Spleen (tissue), 11 donors: ENCODE data around the gene ZNF569. TPM values are rescaled to one million over a fixed set of nuclear protein-coding genes. Genes with fewer than 3 reads are reported as not detected.
"Not testable (repeated sequence)": the region's sequence is repeated elsewhere in the genome, so short reads cannot be mapped to it uniquely, and the experiment has no call there.

Source experiments
- DNase-seq: peaks from one replicate; pipeline ENCODE4 v3.0.0-alpha.2; 2020
- H3K27ac ChIP-seq, 8 donors: fragments of 200-600 bp; sonication (generic) in 7 of 8; 1 replicate in 4 of 8; 2 replicates in 4 of 8; pipeline versions ENCODE4 v1.5.0 to v1.8.0; 2016 to 2021; ENCODE audit warnings: inconsistent platforms in 4 of 8, mild to moderate bottlenecking in 4 of 8, moderate library complexity in 1 of 8
- H3K27me3 ChIP-seq, 7 donors: fragments of 200-600 bp; sonication (generic) in 6 of 7; replicated peaks in 1 of 7; 1 replicate in 4 of 7; 2 replicates in 3 of 7; pipeline versions ENCODE4 v1.5.0 to v1.8.0; 2016 to 2021; ENCODE audit warnings: inconsistent platforms in 3 of 7, mild to moderate bottlenecking in 1 of 7
- H3K36me3 ChIP-seq, 6 donors: fragments of 200-600 bp; sonication (generic) in 5 of 6; 1 replicate in 4 of 6; 2 replicates in 2 of 6; pipeline versions ENCODE4 v1.5.0 to v1.8.0; 2016 to 2021; ENCODE audit warnings: inconsistent platforms in 2 of 6
- H3K4me1 ChIP-seq, 6 donors: fragments of 200-600 bp; sonication (generic) in 5 of 6; 1 replicate in 3 of 6; 2 replicates in 3 of 6; pipeline versions ENCODE4 v1.5.0 to v1.8.0; 2016 to 2021; ENCODE audit warnings: inconsistent platforms in 3 of 6
- H3K4me3 ChIP-seq, 8 donors: fragments of 200-600 bp; sonication (generic) in 7 of 8; 1 replicate in 4 of 8; 2 replicates in 4 of 8; pipeline versions ENCODE4 v1.5.0 to v1.8.0; 2016 to 2021; ENCODE audit warnings: inconsistent platforms in 4 of 8, mild to moderate bottlenecking in 4 of 8, moderate library complexity in 2 of 8
- H3K9me3 ChIP-seq, 8 donors: fragments of 200-600 bp; sonication (generic) in 7 of 8; 1 replicate in 4 of 8; 2 replicates in 4 of 8; pipeline versions ENCODE4 v1.5.0 to v1.8.0; 2016 to 2021; ENCODE audit warnings: inconsistent platforms in 4 of 8
- CTCF ChIP-seq, 11 experiments: fragments of 200-600 bp in 7 of 11; fragments of 450-650 bp in 4 of 11; sonication (generic) in 4 of 11; IDR thresholded peaks in 8 of 11; conservative IDR thresholded peaks in 3 of 11; 1 replicate in 7 of 11; 2 replicates in 4 of 11; pipeline versions ENCODE4 v1.4.0 to v1.8.0; 2016 to 2021; ENCODE audit warnings: antibody characterized with exemption in 11 of 11, inconsistent platforms in 4 of 11, mild to moderate bottlenecking in 1 of 11
- POLR2A ChIP-seq, 3 donors: fragments of 450-650 bp; IDR thresholded peaks; one replicate each; pipeline ENCODE4 v1.5.1; 2017; ENCODE audit warnings: antibody characterized with exemption in 3 of 3, mild to moderate bottlenecking in 1 of 3
- POLR2AphosphoS5 ChIP-seq, 3 donors: sonication (generic); formaldehyde crosslinking; IDR thresholded peaks; one replicate each; pipeline ENCODE4 v1.5.1; 2017; ENCODE audit warnings: antibody characterized with exemption in 3 of 3
- WGBS, 5 donors: extraction: QIAGEN DNeasy Blood & Tissue Kit in 3 of 5; methylation state at CpG; one replicate each; pipeline versions ENCODE4 v1.1.5 to v1.1.7; 2013 to 2018; 5-methylcytosine and 5-hydroxymethylcytosine counted together
- intact Hi-C: fragments of 100-400 bp; cut with DNase I; formaldehyde crosslinking; loops from one replicate; pipeline ENCODE4 v1.15.0; 2023; ENCODE audit warnings: low total_unique reads
- polyA plus RNA-seq, 3 donors: library from polyadenylated mRNA; stranded (reverse); fragments of 200-250 nt; gene quantifications; one replicate each; pipeline ENCODE4 v1.2.1, GENCODE V29; 2013
- total RNA-seq, 7 donors: library from RNA; depleted of rRNA in 3 of 7; stranded (reverse); fragments of >200 nt in 3 of 7; fragmentation: NEBNext Ultra II Directional in 4 of 7; extraction: Animal tissue kit (Norgen Biotek cat#: 25700) in 4 of 7; gene quantifications; one replicate each; pipeline versions ENCODE4 v1.1.0 to v1.2.1, GENCODE V29; 2016 to 2021
- donor health status: healthy with polysubstance abuse.
- donor health status: DM: no; HTN: no; CAD: no; lungs with moderate emphysema.
- donor health status: DM: no; HTN: no; CAD: no.
- donor health status: Bipolar disorder and iron deficiency.
- donor health status: healthy.
- donor health status: DM: no; HTN: no; CAD: no.
- donor health status: DM: yes; HTN: yes; CAD: no.

Gene ZNF569
- total and polyA plus RNA-seq, 10 donors, result 2.7 to 7.8 (median 6.3) TPM

GRCh38 chr19:37403403-37403802, 63.8 kb downstream of the ZNF569 start:
- intact Hi-C loops, result no loop called here
- Histone ChIP-seq H3K36me3 (no peaks in the 10 kb centered on the region), H3K27me3 (no peaks in the 10 kb centered on the region), H3K4me3 (peak overlapping the region in 1 of 8 donors; percentile 22), H3K9me3 (peaks cover 20 to 100% (median 99%) of the 10 kb centered on the region in 8 donors), H3K27ac (no peak overlapping the region), H3K4me1 (no peaks in the 10 kb centered on the region)
- no peak for DNase-seq
- 55 to 69% (median 58%) methylated on average over 15 to 34 of the region's 34 CpGs for WGBS, 5 donors
- no peak for TF ChIP-seq POLR2A (IDR thresholded peaks at IDR 0.05)

GRCh38 chr19:37401078-37401477, 66.2 kb downstream of the ZNF569 start:
- Histone ChIP-seq H3K36me3 (no peaks in the 10 kb centered on the region), H3K4me1 (no peaks in the 10 kb centered on the region), H3K4me3 (no peak overlapping the region), H3K9me3 (peaks cover 18 to 100% (median 100%) of the 10 kb centered on the region in 8 donors), H3K27ac (no peak overlapping the region), H3K27me3 (no peaks in the 10 kb centered on the region)
- TF ChIP-seq POLR2AphosphoS5 (IDR thresholded peaks at IDR 0.05) (no peak), POLR2A (IDR thresholded peaks at IDR 0.05) (no peak), CTCF (IDR thresholded peaks at IDR 0.05 in 8 of 11, conservative IDR thresholded peaks at IDR 0.05 in 3 of 11) (no peak)
- no peak for DNase-seq
- WGBS, 5 donors, result 90 to 100% (median 93%) methylated on average over 1 of the region's 1 CpG
- intact Hi-C loops, result no loop called here

- 93 to 97% (median 97%) methylated on average over 6 of the region's 6 CpGs for WGBS, 5 donors
- peaks cover 19 to 40% (median 32%) of the 10 kb centered on the region in 6 donors for H3K36me3 ChIP-seq
- peaks cover 35 to 100% (median 100%) of the 10 kb centered on the region in 8 donors for H3K9me3 ChIP-seq
- intact Hi-C loops, DNase-seq, H3K27ac ChIP-seq, H3K4me3 ChIP-seq, H3K4me1 ChIP-seq, H3K27me3 ChIP-seq: not testable (repeated sequence)
Measured at GRCh38 chr19:37391399-37391798, 75.8 kb downstream of the ZNF569 start.

GRCh38 chr19:37389234-37389633, 78.0 kb downstream of the ZNF569 start:
- TF ChIP-seq POLR2AphosphoS5 (IDR thresholded peaks at IDR 0.05) (no peak), POLR2A (IDR thresholded peaks at IDR 0.05) (no peak)
- 92 to 99% (median 97%) methylated on average over 4 of the region's 4 CpGs for WGBS, 5 donors
- intact Hi-C loops, result no loop called here
- Histone ChIP-seq H3K4me1 (no peaks in the 10 kb centered on the region), H3K9me3 (peaks cover 39 to 100% (median 100%) of the 10 kb centered on the region in 8 donors), H3K4me3 (peak overlapping the region in 1 of 8 donors; percentile 24), H3K27ac (no peak overlapping the region), H3K27me3 (no peaks in the 10 kb centered on the region), H3K36me3 (peaks cover 35 to 62% (median 54%) of the 10 kb centered on the region in 6 donors)
- DNase-seq, result no peak

GRCh38 chr19:37370880-37371661, 96.2 kb downstream of the ZNF569 start, which contains the start of gene ZNF527:
TSS of gene ZNF527 (plus strand) at chr19:37371099. CDS start at chr19:37374199, 3,100 bp downstream.
- peaks cover 0 to 27% (median 24%) of the 10 kb centered on the region in 6 donors for H3K36me3 ChIP-seq
- no peaks in the 10 kb centered on the region for H3K27me3 ChIP-seq
- 1 to 17% (median 1%) methylated on average over 8 to 58 of the region's 58 CpGs for WGBS, 5 donors
- peak; percentile 98 for DNase-seq
- peaks cover 0 to 56% (median 40%) of the 10 kb centered on the region in 8 donors for H3K9me3 ChIP-seq
- TF ChIP-seq POLR2AphosphoS5 (IDR thresholded peaks at IDR 0.05), result peak; percentile 96 to 98 (median 97)
- peak in 5 of 11 experiments; percentile 24 to 44 (median 31) for TF ChIP-seq CTCF (IDR thresholded peaks at IDR 0.05 in 8 of 11, conservative IDR thresholded peaks at IDR 0.05 in 3 of 11)
- peak in 1 of 3 donors; percentile 56 for TF ChIP-seq POLR2A (IDR thresholded peaks at IDR 0.05)
- H3K4me1 ChIP-seq, result peaks cover 7 to 22% (median 17%) of the 10 kb centered on the region in 6 donors
- intact Hi-C loops, result no loop called here
- H3K27ac ChIP-seq, result peak within 1 kb of the TSS; percentile 83 to 97 (median 91)
- H3K4me3 ChIP-seq, result peak within 1 kb of the TSS; percentile 40 to 85 (median 60)

- intact Hi-C loops, H3K27me3 ChIP-seq: not testable (repeated sequence)
- peaks cover 7 to 22% (median 17%) of the 10 kb centered on the region in 6 donors for H3K4me1 ChIP-seq
- H3K27ac ChIP-seq, result peak overlapping the region; percentile 83 to 97 (median 91)
- peaks cover 0 to 21% (median 17%) of the 10 kb centered on the region in 6 donors for H3K36me3 ChIP-seq
- 12 to 18% (median 14%) methylated on average over 15 to 18 of the region's 18 CpGs for WGBS, 5 donors
- peak; percentile 71 for DNase-seq
- peak overlapping the region; percentile 40 to 85 (median 60) for H3K4me3 ChIP-seq
- H3K9me3 ChIP-seq, result peaks cover 0 to 56% (median 40%) of the 10 kb centered on the region in 8 donors
Measured at GRCh38 chr19:37370386-37370879, 96.8 kb downstream of the ZNF569 start.
